Cardiac fibroblast (primary cell): Measurements from ENCODE around the gene LTBP2.
A peak's percentile ranks its signal among the peaks of the same experiment; 100 is the strongest.

Source experiments
- DNase-seq, 2 donors: peaks; one replicate each; pipeline versions ENCODE4 v3.0.0 to v3.0.0-alpha.2; 2010; ENCODE audit warnings: low read depth in 2 of 2
- H3K4me3 ChIP-seq, 2 donors: replicated peaks in 1 of 2; 1 replicate in 1 of 2; 2 replicates in 1 of 2; pipeline ENCODE4 v1.5.1; 2011; ENCODE audit warnings: low read depth in 2 of 2, low read length in 2 of 2, mild to moderate bottlenecking in 2 of 2, moderate library complexity in 1 of 2
- TF ChIP-seq, protein P1 (sequence below): IDR thresholded peaks from one replicate; pipeline ENCODE4 v1.5.1; 2011; ENCODE audit warnings: low read depth, mild to moderate bottlenecking, low read length, inconsistent platforms

The LTBP2 gene

DNA sequence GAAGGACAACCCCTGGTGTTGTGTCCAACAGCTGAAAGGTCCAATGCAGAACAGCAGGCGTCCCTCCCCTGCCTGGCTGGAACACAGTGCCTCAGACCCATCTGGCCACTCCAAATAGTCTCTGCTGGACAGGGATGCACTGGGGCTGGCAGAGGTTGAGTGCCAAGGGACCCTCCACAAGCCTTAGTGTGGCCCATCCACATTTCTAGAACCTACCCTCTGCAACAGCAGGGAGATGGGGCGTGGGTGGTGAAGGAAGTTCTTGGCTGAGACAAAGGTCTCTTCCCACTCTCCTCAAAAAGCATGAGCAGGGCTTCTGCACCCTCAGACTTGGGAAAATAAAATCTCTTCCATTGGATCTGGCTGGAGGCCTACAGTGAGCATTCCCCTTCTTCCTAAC lies 36.5 kb downstream of the LTBP2 start:
- TF ChIP-seq, protein P1, sequence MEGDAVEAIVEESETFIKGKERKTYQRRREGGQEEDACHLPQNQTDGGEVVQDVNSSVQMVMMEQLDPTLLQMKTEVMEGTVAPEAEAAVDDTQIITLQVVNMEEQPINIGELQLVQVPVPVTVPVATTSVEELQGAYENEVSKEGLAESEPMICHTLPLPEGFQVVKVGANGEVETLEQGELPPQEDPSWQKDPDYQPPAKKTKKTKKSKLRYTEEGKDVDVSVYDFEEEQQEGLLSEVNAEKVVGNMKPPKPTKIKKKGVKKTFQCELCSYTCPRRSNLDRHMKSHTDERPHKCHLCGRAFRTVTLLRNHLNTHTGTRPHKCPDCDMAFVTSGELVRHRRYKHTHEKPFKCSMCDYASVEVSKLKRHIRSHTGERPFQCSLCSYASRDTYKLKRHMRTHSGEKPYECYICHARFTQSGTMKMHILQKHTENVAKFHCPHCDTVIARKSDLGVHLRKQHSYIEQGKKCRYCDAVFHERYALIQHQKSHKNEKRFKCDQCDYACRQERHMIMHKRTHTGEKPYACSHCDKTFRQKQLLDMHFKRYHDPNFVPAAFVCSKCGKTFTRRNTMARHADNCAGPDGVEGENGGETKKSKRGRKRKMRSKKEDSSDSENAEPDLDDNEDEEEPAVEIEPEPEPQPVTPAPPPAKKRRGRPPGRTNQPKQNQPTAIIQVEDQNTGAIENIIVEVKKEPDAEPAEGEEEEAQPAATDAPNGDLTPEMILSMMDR = no peak
- DNase-seq = no peak
- no peak overlapping the region for H3K4me3 ChIP-seq

DNA sequence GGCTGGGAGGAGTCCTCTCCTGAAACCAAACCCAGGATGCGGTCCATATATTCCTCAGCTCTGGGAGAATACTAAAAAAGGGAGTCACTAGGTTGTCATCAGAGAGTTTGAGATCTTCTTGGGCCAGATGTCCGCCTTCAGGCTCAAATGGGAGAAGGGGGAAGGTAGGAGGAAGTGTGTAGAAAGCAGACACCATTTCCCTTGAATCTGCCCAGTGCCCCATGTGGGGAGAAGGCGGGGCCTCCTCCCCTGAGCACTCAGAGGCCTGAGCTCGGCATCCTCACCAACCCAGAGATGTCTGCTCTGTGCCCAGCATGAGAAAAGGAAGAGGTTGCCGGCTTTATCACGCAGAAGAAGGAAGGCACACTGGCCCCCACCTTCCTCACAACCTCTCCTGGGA lies 37.3 kb downstream of the LTBP2 start:
- TF ChIP-seq, protein P1 = no peak
- DNase-seq = no peak
- H3K4me3 ChIP-seq = no peak overlapping the region

DNA sequence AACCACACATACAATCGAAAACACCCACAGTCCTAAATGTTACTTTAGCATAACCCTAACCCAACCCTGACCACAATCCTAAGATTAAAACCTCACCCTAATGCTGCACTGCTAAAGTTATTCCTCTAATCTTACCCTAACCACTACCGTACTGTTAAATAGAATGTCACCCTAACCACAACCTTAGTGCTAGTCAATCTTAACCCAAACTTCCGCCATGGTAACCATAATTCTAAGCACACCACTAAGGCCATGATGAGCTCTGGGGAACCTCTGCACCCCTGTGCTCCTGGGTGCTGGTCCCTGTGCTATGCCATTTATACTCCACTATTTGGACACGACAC lies 38.0 kb downstream of the LTBP2 start:
- DNase-seq = no peak
- TF ChIP-seq, protein P1 = no peak
- no peak overlapping the region for H3K4me3 ChIP-seq

DNA sequence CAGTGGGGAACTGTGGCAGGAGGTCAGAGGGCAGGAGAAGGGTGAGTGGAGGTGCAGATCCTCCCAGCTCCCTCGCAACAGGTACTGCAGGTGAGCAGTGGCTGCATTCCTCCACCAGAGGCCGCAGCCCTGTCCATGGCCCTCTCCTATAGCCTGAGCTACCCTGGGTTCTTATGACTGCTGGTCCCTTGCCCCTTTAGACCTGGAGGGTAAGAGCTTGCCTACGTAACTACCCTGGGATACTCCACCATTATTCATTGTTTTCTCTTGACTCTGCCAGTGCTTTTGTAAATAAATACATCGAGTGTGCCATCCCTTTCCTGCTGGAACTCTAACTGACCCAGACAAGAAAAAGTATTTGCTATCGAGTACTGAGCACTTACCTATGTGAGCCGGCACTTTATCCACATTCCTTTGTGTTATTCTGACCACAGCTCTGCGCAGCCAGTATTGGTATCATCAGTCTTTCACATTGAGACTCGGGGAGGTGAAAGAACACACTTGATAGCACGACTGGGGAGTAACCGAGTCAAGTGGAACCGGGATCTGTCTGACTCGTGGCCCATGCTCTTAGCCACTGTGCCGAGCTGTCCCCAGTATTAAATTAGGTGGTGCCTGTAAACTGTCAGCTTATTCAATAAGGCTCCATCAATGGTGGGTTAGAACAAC lies 38.5 kb downstream of the LTBP2 start:
- no peak overlapping the region for H3K4me3 ChIP-seq

DNA sequence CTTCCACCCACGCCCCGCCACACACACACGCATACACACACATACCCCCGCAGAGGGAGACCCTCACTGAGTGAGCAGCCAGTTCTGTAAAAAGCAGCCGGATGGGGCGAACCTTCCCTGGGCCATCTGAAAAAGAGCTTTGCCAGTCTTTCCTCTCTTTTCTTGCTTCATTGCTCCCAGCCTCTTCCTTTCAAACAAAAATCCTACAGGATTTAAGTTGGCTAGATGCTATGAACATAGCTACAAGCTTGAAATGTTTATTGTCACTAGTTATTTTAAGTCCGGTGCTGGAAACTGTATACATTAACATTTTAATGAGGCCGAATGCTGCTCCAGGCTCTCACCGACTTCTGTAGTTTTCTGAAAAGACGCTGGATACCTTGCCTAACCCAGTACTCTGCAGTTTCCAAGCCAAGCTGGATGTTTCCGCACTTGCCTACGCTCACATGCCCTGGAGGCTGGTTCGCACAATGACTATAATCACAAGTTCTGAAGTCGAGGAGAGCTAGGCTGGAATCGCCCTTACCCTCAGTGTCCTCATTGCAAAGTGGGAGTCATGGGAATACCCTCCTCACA lies 39.2 kb downstream of the LTBP2 start:
- H3K4me3 ChIP-seq = no peak overlapping the region
- TF ChIP-seq, protein P1 = no peak
- DNase-seq = no peak

More for the DNA sequence above, 38.5 kb downstream of the LTBP2 start:
- DNase-seq = no peak
- TF ChIP-seq, protein P1 = no peak

DNA sequence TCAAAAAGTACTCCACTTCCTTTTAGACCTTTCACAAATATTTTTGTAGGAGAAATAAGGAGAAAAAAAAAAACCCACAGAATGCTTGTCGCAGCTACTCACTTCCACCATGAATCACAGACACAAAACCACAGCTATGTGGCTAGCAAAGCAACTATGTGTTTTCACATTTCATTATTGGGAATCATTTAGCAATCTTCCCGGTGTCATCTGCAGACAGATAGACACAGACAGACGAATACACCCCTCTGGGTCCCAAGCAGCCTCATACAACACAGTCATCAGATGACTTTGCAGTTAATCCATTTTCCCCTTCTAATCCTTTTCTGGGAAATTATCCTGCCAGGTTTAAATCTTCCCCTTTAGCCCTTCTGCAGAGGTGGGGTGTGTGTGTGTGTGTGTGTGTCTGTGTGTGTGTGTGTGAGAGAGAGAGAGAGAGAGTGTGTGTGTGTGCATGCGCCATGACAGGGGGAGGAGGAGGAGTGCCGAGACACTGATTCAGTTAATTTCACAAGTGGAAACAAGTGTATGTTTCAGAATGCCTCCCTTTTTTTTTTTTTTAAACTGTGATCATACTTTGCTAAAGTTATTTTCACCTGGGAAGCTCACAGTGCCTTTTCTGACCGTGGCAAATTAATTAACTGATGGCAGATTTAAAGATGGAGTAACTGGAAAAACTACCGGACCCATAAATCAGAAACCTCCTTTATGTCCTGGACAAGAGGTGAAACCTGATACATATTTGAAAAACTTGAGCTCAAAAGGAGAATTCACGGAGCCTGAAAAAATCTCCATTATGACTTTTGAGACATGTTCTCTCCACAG lies 39.9 kb downstream of the LTBP2 start:
- TF ChIP-seq, protein P1 = no peak
- DNase-seq = peak; percentile 97 to 100
- H3K4me3 ChIP-seq = no peak overlapping the region
